Stimulated activated CD4-positive, alpha-beta T cell treated with anti-CD3 and anti-CD28 coated beads, Interleukin-1b, Interleukin-23, amount 100 ng/mL, for 48 hours (primary cell): ENCODE measurements around the gene NBPF26.
"Not testable (repeated sequence)": the region's sequence is repeated elsewhere in the genome, so short reads cannot be mapped to it uniquely, and the experiment has no call there.

Experiments used
- DNase-seq: peaks from one replicate; pipeline ENCODE4 v3.0.0-alpha.2; 2020

NBPF26 gene

GRCh38 chr1:120723715-120724402 is at the start of gene NBPF26:
Gene NBPF26 (plus strand): TSS chr1:120723945.
- DNase-seq, result peak; percentile 68

GRCh38 chr1:120680106-120680819 is 43.5 kb upstream of the NBPF26 start:
- not testable (repeated sequence) for DNase-seq

GRCh38 chr1:120680938-120681337 is 42.8 kb upstream of the NBPF26 start:
- not testable (repeated sequence) for DNase-seq

- DNase-seq, result not testable (repeated sequence)
Observed at GRCh38 chr1:120684397-120684796, 39.3 kb upstream of the NBPF26 start.

GRCh38 chr1:120685622-120686021 is 38.1 kb upstream of the NBPF26 start:
- not testable (repeated sequence) for DNase-seq

- not testable (repeated sequence) for DNase-seq
Observed at GRCh38 chr1:120687250-120687649, 36.5 kb upstream of the NBPF26 start.

- DNase-seq, result not testable (repeated sequence)
Observed at GRCh38 chr1:120700807-120701562, 22.8 kb upstream of the NBPF26 start.

GRCh38 chr1:120723358-120723714 is 409 bp upstream of the NBPF26 start:
- DNase-seq, result not testable (repeated sequence)

GRCh38 chr1:120724507-120724906 is 762 bp downstream of the NBPF26 start:
- not testable (repeated sequence) for DNase-seq

- DNase-seq, result peak; percentile 35
Observed at GRCh38 chr1:120728811-120729210, 5.1 kb downstream of the NBPF26 start.

- DNase-seq, result not testable (repeated sequence)
Observed at GRCh38 chr1:120769090-120769489, 45.3 kb downstream of the NBPF26 start.

- not testable (repeated sequence) for DNase-seq
Observed at GRCh38 chr1:120805452-120805851, 81.7 kb downstream of the NBPF26 start.

GRCh38 chr1:120811822-120812221 is 88.1 kb downstream of the NBPF26 start:
- DNase-seq, result peak; percentile 10

- DNase-seq, result not testable (repeated sequence)
Observed at GRCh38 chr1:120825051-120825450, 101.3 kb downstream of the NBPF26 start.

- not testable (repeated sequence) for DNase-seq
Observed at GRCh38 chr1:120826623-120827022, 102.9 kb downstream of the NBPF26 start.

- peak; percentile 72 for DNase-seq
Observed at GRCh38 chr1:120844186-120844944, 120.6 kb downstream of the NBPF26 start.

GRCh38 chr1:120844945-120845330 is 121.2 kb downstream of the NBPF26 start:
- not testable (repeated sequence) for DNase-seq

- peak; percentile 22 for DNase-seq
Observed at GRCh38 chr1:120849400-120850286, 125.9 kb downstream of the NBPF26 start.

- not testable (repeated sequence) for DNase-seq
Observed at GRCh38 chr1:120850287-120850536, 126.5 kb downstream of the NBPF26 start.

GRCh38 chr1:120850537-120851421 is 127.0 kb downstream of the NBPF26 start:
- DNase-seq, result peak; percentile 84

- not testable (repeated sequence) for DNase-seq
Observed at GRCh38 chr1:120858144-120858543, 134.4 kb downstream of the NBPF26 start.
